HG03432 (cell line): ENCODE data around the gene CYP4F22.
"Not testable (repeated sequence)": the region's sequence is repeated elsewhere in the genome, so short reads cannot be mapped to it uniquely, and the experiment has no call there.

Experiments
- ATAC-seq: cut with Tn5 transposase; IDR thresholded peaks from one replicate; pipeline ENCODE4 v1.9.1; 2021; ENCODE audit warnings: mild to moderate bottlenecking, moderate library complexity; ENCODE audit not compliant: unreplicated experiment

CYP4F22 gene

DNA sequence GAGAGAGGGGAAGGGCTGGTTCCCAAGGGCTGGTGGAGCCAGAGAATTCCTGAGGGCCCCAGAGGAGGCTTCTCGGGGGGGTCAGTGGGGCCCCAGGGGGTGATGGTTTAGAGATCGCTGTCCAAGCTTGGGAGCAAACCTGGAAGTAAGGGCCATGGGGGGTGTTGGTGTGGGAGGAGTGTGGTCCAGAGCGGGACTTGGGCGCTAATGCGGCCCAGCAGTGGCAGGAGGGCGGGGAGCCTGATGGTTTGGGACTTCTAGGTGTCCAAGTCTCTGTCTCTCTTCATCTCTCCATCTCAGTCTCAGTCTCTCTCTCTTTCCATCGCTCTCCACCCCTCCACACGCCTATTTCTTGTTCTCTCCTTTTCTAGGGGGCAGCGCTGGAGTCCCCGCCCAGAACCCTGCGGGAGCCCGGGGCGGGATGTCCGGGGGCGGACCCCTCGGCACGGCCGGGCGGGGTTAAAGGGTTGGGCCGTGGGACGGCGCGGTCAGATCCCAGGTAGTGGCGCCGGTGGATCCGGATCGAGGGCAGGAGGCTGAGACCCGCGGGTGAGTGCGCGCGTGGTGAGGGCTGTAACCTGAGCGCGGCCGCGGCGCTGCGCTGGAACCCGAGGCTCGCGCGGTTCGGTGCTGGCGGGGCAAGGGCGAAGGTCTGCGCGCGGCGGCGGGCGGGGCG, at the start of gene CYP4F22:
Gene CYP4F22 (plus strand): TSS at position 491 of the 676 bp plus-strand sequence. CDS start 16,812 bp downstream, outside the sequence.
- no peak for ATAC-seq

DNA sequence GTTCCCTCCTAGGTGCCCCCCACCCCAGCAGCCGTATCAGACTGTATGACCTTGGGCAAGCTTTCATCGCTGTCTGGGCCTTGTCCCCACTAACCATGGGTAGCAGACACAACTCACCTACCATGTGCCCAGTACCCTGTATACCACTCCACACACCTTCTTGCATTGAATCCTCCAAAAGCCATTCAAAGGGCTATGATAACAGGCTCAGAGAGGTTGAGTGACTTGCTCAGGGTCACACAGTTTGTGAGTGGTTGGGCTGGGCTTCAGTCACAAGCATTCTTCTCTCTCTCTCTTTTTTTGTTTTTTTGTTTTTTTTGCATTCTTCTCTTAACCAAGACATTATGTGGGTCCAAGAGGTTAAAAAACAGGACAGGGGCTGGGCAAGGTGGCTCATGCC, 46.6 kb upstream of the CYP4F22 start:
- no peak for ATAC-seq

DNA sequence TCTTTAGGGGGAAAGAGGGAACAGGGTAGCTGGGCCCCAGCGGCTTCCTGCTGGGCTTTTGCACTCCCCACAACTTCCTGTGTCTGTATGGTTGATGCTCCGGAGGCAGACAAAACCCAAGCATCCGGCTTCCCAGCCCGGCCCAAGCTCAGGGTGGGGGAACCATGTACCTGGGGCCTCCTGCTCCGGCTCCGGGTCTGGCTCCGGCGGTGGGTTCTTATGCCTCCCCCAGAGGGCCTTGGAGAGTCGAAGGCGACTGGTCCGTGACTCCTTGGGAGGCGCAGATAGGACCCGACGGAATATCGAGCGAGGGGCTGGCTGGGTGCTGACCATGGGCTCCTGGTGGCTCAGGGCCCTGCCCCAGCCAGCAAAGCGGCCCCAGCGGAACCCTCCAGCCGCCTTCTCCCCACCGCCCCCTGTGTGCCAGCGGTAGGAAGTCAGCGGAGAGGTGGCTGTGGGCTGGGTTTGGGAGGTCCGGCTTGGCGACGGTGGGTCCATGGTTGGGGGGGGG, 44.4 kb upstream of the CYP4F22 start:
- ATAC-seq = peak; percentile 54

DNA sequence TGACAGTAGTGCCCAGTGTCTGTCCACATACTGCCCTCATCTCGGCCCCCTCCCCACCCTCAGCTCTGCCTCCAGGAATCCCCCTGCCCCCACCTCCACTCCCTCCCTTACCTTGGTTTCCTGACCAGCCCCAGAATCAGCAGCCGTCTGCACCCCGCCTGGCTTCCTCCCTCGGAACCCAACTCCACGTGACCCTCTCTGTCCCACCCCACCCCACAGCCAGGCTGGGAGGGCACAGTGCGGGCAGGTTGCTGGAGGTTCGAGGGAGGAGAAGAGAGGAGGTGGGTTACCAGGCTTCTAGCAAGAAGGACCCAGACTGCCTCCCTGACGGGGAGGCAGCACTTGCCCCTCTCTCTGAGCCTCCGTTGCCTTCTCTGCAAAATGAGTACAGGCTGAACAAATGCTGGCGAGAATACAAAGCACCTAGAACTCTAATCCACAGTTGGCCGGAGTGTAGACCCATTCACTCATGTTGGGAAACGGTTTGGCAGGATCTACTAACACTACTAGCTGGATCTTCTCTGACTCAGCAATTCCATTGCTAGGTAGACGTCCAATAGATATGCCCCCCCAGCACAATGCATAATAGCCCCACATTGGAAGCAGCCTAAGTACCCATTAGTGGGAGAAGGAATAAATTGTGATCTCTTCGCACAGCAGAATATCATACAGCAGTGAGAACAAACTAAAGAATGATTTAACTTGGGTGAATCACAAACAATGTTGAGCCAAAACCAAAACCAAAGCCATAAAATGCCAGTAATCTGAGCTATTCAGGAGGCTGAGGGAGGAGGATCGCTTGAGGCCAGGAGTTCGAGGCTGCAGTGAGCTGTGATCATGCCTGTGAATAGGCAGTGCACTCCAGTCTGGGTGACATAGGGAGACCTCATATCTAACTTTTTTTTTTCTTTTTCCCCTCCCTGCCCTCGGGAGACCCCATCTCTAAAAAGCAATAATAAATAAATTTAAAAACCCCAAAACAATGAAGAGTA, 43.6 kb upstream of the CYP4F22 start, which contains the start of gene RASAL3:
Gene RASAL3 (minus strand): TSS at position 151 of the 992 bp plus-strand sequence. CDS start 186 bp downstream, outside the sequence.
- peak; percentile 55 for ATAC-seq

DNA sequence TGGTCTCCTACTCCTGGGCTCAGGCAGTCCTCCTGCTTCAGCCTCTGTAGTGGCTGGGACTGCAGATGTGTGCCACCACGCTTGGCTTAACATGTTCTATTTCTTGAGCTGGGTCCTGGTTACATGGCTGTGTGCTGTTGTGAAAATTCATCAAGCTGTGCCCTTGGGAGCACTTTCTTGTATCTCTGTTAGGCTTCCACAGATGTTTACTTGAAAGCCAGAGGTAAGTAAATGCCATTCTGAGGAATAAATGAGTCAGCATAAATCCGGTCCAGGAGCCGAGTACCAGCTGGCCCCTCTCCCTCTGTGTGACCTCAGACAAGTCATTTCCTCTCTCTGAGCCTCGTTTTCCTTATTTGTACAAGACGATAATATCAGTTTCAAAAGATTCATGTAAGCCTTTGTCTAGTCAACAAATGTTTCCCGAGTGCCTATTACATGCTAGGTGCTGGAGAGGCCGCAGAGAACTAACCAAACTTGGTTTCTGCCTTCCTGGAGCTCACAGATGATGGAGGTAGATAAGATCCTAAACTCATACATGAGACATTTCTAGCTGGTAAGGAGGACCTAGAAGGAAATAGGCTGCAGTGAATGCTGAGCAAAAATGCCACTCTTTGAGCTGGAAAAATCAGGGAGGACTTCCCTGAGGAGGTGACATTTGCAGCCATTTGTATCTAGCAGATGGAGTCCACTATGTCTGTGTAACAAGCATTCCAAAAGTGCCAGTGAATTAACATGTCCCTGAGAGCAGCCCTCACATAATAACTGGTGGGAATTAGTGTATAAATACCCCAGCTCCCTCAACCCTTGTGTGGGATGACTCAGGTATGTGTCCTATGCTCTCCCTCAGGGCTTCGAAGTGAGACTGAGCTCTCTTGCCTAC, 41.2 kb upstream of the CYP4F22 start:
- peak; percentile 50 for ATAC-seq

DNA sequence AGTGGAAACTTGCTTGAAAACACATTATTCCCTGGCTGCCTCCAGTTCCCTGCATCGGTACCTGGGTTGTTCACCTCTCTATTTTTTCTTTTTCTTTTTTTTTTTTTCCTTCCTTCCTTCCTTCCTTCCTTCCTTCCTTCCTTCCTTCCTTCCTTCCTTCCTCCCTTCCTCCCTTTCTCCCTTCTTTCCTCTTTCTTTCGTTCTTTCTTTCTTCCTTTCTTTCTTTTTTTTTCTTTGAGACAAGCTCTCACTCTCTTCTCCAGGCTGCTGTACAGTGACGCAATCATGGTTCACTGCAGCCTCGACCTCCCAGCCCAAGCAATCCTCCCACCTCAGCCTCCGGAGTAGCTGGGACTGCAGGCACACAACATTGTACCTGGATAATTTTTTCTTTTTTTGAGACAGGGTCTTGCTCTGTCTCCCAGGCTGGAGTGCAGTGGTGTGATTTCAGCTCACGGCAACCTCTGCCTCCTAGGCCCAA, 40.6 kb upstream of the CYP4F22 start:
- ATAC-seq = no peak

DNA sequence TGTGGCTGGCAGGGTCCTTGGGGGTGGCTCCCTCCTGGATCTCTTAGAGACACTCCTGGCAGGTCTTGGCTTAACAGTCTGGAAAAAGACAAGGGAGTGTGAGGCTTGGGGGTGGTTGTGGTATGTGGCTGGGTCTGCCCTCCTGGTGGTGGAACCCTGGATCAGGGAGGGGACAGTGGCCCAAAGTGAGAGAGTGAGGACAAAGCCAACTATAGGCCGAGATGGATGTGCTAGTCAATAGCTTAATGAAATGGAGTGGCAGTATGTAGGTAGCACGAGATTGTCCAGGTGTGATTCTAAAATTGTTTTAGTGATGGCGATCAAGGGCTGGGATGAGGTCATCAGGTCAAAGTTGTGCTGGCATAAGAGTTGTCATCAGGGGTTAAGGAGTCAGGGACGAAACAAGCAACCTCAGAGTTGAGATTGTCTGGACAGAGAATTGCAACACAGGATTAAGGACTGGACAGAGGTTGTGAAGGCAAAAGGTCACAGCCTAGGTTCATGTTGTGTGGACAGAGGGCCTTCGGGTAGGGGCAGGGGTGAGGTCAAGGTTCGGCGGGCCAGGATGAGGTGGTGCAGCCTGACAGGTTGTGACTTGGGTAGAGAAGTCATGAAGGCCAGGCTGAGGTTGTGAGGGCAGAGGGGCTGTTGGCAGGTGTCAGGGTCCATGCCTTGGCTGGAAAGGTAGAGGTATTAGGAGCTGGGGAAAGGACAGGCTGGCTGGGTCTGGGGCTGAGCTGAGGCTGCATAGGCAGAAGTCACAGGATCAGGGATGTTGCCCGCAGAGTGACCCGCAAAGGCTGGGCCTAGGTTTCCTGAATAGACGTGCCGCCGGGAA, 39.4 kb upstream of the CYP4F22 start:
- ATAC-seq = no peak

DNA sequence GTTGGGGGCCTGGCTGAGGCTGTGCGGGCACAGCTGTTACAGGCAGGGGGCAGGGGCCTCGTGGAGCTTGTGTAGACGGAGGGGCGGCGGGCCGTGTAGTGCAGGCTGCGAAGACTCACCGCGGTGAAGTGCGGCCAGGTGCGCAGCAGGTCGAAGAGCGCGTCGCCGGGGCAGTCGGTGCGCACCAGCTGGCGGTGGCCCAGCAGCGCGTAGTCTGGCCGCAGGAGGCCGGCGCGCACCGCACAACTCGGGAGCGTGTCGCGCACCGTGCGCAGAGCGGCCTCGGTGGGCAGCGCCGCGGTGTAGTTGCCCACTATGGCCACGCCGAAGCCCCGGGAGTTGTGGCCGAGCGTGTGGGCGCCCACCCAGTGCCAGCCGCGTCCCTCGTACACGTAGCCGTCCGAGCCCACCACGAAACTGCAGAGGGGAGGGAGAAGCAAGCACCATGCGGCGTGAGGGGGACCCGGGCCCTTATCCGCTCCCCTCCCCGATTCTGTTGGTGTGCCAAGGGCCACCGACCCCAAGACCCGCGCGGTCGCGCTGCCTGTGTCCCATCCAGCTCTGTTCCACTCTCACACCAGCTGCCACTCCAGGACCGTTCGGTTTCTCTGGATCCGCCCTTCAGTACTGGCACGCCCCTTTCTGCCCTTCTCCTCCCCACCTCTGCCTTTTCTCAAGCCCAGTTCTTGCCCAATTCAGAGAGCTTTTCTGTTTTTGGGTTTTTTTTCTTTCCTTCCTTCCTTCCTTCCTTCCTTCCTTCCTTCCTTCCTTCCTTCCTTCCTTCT, 38.6 kb upstream of the CYP4F22 start:
- no peak for ATAC-seq

DNA sequence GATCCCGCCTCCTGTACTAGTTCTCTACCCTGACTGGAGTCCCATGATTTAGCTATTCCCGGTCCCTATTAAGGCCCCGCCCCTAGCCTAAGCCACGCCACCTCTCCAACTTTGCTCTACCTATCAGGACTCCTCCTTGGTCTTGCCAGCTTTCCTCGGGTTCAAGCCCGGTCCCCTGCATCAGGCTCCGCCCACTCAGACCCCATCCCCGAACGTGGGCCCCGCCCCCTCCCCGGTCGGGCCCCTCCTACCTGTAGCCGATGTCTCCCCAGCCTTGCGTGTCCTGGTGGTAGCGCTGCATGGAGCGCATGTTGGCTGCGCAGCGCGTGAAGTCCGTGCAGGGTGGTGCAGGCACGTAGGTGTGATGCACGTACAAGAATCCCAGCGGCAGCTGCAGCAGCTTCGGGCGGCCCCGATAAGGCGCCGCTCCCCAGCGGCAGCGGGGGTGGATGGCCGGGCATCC, 36.7 kb upstream of the CYP4F22 start:
- no peak for ATAC-seq

DNA sequence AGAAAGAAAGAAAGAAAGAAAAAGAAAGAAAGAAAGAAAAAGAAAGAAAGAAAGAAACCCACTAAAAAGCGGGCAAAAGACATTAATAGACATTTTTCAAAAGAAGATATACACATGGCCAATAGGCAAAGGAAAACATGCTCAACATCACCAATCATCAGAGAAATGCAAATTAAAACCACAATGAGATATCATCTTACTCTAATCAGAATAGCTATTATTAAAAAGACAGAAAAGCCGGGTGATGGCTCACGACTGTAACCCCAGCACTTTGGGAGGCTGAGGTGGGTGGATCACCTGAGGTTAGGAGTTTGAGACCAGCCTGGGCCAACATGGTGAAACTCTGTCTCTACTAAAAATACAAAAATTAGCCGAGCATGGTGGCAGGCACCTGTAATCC, 34.5 kb upstream of the CYP4F22 start:
- not testable (repeated sequence) for ATAC-seq

DNA sequence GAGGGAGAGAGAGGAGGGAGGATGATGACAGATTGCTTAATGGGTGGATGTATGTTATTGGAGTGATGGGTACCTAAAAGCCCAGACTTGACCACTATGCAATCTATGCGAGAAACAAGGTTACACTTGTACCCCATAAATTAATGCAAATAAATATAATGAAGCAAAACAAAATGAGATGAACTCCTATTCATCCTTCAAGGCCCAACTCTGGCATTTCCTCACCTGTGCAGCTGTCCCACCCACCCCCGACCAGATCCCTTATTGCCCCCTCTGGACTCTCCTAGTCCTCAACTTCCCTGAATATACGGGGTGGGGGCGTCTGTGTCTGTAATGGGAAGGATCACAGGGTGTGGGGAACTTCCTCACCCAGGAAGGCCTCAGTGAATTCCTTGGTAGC, 33.2 kb upstream of the CYP4F22 start:
- no peak for ATAC-seq

DNA sequence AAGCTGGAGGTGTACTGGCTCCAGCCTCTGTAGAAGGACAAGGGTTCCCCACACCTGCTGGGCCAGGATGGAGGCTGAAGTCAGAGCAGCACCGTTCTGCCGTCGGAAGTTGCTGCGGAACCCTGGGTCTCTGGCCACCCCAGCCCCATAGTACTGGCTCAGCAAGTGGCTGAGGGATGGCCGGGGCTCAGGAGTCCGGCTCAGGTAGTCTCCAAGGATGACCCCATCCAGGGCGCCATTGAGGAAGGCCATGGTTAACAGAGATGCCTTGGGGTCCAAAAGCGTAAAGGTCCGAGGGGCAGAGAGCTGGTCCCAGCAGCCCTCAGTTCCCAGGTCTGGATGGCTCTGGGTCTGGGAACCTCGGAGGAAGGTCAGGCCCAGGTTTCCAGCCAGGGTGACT, 32.7 kb upstream of the CYP4F22 start:
- no peak for ATAC-seq

DNA sequence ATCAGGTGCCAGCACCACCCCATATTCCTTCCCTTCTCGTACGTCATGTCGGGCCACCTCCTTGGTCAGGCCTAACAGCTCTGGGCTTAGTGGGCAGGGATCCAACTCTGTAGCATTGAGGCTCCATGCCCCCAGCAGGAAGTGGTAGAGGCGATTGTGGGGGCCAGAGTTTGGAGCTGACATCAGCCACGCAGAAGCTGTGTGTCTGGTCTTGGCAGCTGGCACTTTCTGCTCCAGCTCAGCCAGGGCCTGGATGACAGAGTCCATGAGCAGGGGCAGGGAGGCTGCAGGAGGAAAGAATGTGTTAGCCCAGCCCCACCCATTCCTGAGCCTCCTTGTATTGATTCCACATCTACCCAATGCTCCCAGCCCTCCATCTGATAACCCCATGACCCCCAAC, 32.0 kb upstream of the CYP4F22 start:
- no peak for ATAC-seq

DNA sequence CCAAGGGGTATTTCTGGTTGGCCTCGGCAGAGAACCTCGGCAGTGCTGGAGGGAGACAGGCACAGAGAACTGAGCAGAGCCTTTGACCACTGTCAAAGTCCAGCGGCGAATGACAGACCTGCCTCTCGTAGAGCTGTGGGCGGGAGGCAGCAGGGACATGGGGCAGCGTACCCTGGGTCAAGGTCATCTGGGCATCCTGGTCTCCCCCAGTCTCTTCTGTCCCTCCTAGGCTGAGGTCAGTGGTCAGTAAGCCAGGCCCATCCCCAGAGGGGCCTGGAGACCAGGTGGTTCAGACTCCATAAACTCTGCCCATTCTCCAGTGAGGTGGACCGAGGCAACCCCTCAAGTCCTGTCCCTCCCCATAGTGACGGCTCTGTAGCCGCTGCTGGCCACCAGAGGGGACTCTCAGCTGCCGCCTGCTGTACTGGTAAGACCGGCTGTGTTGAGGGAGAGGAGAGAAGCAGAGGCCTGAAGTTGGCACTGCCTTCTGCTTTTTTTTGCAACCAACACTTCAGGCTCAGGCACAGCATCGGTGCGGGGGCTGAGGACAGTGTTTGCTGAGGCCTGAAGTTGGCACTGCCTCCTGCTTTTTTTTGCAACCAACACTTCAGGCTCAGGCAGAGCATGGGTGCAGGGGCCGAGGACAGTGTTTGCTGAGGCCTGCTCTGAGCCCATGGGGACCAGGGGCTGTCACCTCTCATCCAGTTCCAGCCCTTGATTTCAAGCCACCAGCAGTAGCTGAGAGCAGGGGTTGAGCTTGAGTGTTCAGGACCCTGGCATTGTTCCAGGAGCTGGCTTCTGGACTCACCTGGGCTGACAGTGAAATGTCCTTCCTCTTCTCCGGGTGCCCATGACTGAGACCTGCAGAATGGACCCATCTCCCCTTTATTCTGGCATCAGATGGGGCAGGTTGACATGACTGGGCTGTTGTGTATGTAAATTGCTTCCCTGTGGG, 28.7 kb upstream of the CYP4F22 start, which contains the start of gene PGLYRP2:
Gene PGLYRP2 (minus strand): TSS at position 111 of the 955 bp plus-strand sequence. CDS start 130 bp downstream, outside the sequence.
- ATAC-seq = no peak

DNA sequence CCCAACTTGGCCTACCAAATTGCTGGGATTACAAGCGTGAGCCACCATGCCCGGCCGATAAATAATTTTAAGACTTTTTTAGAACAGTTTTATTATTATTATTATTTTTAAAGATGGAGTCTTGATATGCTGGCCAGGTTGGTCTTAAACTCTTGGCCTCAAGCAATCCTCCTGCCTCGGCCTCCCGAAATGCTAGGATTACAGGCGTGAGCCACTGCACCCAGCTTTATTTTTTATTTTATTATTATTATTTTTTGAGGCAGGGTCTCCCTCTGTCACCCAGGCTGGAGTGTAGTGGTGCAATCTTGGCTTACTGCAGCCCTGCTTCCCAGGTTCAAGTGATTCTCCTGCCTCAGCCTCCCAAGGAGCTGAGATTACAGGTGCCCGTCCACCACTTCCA, 27.3 kb upstream of the CYP4F22 start:
- ATAC-seq = not testable (repeated sequence)

DNA sequence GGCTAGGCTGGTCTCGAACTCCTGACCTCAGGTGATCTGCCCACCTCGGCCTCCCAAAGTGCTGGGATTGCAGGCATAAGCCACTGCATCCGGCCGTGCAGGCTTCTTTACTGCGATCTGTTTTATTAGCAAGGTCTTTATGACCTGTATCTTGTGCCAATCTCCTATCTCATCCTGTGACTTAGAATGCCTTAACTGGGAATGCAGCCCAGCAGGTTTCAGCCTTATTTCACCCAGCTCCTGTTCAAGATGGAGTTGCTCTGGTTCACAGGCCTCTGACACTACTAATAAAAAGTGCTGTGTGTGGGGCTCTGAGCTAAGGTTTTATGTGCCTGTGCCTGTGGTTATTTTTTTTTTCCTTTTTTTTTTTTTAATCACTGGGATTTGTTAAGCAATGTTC, 22.6 kb upstream of the CYP4F22 start:
- not testable (repeated sequence) for ATAC-seq

DNA sequence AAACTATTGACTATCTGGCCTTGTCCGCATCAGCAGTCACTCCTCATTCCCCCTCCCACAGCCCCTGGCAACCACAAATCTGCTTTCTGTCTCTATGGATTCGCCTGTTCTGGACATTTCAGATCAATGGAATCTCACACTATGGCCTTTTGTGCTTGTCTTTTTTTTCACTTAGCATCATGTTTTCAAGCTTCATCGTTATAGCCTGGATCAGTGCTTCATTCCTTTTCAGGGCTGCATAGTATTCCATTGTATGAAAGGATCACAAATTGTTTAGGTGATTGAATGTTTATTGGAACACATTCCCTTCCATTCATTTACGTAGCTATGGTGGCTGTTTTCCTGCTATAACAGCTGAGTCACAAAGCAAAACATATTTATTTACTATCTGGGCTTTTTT, 21.3 kb upstream of the CYP4F22 start:
- no peak for ATAC-seq
